ENCODE data around the gene SAV1.
"Not testable (repeated sequence)": the region's sequence is repeated elsewhere in the genome, so short reads cannot be mapped to it uniquely, and the experiment has no call there.

The SAV1 gene

DNA sequence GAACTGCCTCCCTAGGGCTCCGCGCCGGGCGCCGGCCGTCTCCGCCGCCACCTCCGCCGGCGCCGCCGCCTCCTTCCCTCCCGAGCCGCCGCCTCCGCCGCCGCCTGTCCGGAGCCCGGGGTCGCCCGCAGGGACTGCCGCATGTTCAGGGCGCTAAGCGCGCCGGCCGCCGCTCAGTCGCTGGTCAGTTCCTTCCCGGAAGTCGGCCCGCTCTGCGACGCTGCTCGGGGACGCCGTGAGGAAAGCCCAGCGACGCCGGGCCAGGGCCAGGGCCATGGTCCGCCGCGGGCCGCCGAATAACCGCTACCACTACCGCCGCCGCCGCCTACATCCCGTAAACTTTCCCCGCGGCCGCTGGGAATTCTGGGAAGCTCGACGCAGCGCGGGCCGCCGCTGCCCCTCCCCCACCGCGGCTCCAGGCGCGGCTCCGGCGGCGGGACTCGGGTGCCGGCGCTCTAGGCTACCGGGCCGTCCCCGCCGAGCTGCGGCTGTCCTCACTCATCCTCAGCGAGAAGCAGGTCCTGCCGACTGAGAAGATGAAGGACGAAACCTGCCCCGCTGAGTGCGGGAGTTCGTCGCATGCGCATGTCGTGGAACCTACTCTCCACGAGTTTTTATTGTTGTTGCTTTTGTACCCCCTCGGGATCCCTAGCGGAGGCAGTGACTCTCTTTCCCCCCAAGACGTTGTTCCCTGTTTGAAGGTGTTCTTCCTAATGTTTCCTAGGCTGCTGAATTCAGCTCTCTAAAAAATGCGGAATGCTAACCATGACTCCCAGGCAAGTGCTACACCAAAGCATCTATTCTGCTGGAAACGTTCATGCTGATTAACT is at the start of gene SAV1:
Gene SAV1 (minus strand): TSS at position 311 of the 830 bp plus-strand sequence. CDS start 339 bp downstream, outside the sequence.
- DNase-seq (ENCODE audit: low read depth): peak; percentile 74
- peak within 1 kb of the TSS; percentile 88 for H3K4me3 ChIP-seq (ENCODE audit: low read depth, low read length)

DNA sequence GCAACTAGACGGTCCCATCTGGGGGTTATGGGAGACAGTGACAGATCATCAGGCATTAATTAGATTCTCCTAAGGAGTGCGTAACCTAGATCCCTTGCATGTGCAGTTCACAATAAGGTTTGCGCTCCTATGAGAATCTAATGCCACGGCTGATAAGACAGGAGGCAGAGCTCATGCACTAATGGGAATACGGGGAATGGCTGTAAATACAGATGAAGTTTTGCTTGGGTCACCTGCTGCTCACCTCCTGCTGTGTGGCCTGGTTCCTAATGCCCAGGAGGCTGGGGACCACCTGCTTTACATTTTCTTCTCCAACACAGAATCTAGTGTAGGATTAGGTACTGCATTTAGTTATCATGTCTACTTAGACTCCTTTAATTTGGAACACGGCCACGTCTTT is 49.7 kb upstream of the SAV1 start:
- no peak overlapping the region for H3K4me3 ChIP-seq (ENCODE audit: low read depth, low read length)
- DNase-seq (ENCODE audit: low read depth): no peak

DNA sequence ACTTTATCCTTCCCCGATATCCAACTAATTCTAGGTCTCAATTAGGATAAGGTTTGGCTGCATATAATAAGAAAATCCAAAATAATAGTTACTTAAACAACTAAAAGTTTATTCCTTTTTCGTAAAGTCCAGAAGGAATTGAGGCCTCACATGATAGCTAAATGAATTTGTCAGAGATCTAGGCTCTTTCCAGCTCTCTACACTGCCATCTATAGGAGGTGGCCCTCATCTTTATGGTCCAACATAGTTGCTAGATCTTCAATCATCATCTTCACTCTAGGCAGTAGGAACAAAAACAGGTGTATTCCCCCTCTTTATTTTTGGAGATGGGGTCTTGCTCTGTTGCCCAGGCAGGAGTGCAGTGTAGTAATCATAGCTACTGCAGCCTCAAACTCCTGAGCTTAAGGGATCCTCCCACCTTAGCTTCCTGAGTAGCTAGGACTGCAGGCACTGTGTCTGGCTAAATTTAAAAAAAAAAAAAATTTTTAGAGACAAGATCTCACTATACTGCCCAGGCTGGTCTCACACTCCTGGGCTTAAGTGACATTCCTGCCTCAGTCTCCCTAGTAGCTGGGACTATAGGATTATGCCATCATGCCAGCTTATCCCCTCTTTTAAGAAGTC is 46.5 kb upstream of the SAV1 start:
- peak; percentile 8 for DNase-seq (ENCODE audit: low read depth)
- no peak overlapping the region for H3K4me3 ChIP-seq (ENCODE audit: low read depth, low read length)

DNA sequence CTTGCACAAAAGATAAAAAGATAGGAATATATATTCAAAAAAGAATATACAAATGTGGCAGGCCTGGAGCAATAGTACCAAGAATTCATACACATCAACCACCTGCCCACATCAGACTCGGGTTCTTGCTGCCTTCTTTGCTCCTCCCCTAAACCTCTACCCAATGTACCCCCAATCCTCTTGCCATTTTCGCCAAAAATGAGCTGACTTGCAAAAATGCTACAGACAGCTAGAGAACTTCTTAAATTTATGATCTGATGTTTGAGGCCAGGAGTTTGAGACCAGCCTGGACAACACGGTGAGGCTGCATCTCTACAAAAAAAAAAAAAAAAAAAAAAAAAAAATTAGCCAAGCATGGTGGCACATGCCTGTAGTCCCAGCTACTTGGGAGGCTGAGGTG is 42.9 kb upstream of the SAV1 start:
- DNase-seq (ENCODE audit: low read depth): no peak
- H3K4me3 ChIP-seq (ENCODE audit: low read depth, low read length): no peak overlapping the region

DNA sequence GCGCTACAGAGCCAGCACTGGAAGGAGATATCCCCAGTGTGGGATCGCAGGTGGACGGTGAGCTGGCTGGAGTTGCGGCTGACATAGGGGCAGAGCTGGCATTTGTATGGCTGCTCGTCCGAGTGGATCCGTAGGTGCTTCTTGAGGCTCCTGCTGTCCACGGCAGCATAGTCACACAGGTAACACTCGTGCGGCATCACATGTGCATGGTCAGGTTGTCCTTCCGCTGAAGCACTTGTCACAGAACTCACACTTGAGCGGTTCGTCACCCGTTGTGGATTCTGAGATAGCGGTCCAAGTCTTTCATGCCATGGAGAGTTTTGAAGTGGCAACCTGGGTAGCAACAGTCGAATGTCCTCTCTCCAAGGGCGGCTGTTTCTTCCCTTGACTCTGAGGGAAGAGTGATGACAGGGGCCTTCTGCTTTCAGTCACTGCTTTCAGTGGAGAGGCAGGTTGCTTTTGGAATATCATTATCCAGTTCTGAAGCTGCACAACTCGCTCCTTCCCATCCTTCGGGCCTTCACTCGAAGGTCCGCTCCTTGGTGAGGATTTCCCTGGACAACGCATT is 37.0 kb upstream of the SAV1 start:
- no peak for DNase-seq (ENCODE audit: low read depth)
- H3K4me3 ChIP-seq (ENCODE audit: low read depth, low read length): no peak overlapping the region

DNA sequence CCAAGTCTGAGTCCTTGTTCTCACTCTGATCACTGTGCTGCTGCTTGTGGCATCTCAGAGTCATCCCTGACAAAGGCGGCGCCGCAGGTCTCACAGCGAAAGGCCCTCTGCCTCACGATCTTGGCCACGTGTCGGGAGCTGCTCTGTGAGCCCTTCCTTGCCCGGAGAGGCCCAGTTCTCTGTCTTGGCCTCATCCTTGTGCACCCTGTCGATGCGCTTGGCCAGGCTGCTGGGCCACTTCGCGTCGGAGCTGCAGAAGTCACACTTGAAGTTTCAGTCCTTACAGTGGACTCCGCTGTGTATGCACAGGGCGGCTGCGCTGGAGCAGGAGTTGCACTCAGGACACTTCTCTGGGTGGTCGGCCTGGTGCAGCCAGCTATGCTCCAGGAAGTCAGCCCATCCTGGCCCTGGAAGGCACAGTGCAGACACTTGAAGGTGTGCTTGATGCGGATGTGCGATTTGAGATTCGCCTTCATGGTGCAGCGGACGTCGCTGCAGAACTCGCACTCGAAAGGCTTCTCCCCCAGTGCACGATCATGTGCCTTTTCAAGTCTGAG is 36.4 kb upstream of the SAV1 start:
- no peak overlapping the region for H3K4me3 ChIP-seq (ENCODE audit: low read depth, low read length)
- no peak for DNase-seq (ENCODE audit: low read depth)

DNA sequence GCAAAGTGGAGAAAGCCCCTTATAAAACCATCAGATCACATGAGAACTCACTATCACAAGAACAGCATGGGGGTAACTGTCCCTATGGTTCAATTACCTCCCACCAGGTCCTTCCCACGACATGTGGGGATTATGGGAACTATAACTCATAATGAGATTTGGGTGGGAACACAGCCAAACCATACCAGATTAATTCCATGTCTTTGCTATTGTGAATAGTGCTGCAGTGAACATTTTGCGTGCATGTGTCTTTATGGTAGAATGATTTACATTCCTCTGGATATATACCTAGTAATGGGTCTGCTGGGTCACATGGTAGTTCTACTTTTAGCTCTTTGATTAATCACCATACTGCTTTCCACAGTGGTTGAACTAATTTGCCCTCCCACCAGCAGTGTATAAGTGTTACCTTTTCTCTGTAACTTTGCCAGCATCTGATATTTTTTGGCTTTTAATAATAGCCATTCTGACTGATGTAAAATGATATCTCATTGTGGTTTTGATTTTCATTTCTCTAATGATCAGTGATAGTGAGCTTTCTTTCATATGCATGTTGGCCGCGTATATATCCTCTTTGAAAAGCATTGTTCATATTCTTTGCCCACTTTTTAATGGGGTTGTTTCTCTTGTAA is 29.7 kb upstream of the SAV1 start:
- no peak overlapping the region for H3K4me3 ChIP-seq (ENCODE audit: low read depth, low read length)
- no peak for DNase-seq (ENCODE audit: low read depth)

DNA sequence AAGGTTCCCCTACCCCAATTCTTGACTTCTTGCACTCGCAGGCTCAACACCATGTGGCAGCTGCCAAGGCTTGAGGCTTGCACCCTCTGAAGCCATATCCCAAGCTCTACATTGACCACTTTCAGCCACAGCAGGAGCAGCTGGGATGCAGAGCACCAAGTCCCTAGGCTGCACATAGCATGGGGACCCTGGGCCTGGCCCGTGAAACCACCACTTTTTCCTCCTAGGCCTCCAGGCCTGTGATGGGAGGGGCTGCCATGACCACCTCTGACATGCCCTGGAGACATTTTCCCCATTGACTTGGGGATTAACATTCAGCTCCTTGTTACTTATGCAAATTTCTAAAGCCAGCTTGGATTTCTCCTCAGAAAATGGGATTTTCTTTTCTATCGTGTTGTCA is 26.2 kb upstream of the SAV1 start:
- DNase-seq (ENCODE audit: low read depth); H3K4me3 ChIP-seq (ENCODE audit: low read depth, low read length): not testable (repeated sequence)

DNA sequence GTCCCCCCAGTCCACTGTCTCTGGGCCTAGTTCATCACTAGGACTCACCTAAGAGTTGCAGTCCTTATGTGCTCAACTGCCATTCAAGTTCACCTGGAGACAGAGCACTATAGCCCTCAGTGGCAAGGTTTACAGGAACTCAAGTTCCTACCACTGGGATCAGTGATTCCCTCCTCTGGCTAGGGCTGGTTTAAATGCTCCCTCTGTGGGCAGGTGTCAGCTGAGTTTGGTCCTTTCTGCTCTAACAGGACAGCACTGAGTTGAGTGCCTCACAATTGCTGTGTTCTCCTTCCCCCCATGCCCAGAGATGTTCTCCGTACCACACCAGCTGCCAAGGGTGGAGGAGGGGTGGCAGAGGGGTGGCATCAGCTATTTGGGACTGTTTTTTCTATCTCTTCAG is 20.8 kb upstream of the SAV1 start:
- DNase-seq (ENCODE audit: low read depth): no peak
- no peak overlapping the region for H3K4me3 ChIP-seq (ENCODE audit: low read depth, low read length)

DNA sequence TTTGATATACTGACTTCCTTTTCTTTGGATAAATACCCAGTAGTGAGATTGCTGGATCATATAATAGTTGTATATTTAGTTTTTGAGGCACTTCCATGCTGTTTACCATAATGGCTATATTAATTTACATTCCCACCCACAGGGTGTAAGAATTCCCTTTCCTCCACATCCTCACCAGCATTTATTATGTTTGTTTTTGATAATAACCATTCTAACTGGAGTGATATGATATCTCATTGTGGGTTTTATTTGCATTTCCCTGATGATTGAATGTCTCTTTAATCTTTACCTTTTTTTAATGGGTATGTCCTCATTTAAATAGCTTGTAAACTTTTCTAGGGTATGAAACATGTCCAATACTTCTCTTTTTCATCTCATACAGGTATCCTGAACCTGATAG is 11.6 kb upstream of the SAV1 start:
- DNase-seq (ENCODE audit: low read depth): no peak
- H3K4me3 ChIP-seq (ENCODE audit: low read depth, low read length): no peak overlapping the region

DNA sequence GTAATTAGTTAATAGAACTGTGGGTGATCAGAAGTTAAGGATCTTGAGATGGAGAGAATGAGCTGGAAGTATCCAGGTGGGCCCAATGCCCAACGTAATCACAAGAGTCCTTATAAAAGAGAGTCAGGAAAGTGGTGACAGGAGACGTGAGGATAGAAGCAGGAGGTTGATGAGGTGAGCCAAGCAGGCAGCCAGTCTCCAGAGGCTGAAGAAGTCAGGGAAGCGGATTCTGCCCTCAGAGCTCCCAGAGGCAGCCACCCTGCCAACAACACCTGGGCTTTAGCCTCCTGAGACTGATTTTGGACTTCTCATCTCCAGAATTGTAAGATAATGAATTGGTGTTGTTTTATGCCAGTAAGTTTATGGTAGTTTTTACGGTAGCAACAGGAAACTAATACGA is 10.1 kb upstream of the SAV1 start:
- no peak overlapping the region for H3K4me3 ChIP-seq (ENCODE audit: low read depth, low read length)

DNA sequence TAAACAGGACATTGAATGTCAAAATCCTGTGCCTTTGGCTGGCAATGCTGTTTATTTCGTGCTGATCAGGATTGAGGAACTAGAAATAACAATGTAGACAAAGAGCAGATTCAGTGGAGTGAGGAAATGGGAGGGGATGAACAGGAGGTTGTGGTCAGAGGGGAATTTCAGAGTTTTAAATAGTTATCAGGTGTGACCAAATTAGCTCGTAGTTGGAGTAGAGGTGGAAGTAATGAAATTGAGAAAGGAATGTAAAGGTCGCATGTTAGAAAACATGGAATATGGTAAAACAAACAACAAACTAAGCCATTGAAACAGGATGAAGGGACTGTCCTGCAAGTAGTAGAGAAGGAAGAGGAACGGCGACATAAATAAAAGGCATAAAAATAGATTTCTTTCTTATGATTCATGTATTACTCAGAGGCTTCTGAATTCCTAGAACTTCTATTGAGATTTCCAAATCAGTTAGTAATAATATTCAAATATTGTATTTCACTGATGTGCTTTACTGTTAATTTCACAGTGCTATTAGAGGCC is 9.5 kb upstream of the SAV1 start:
- no peak for DNase-seq (ENCODE audit: low read depth)
- no peak overlapping the region for H3K4me3 ChIP-seq (ENCODE audit: low read depth, low read length)

More for the DNA sequence above, 10.1 kb upstream of the SAV1 start:
- no peak for DNase-seq (ENCODE audit: low read depth)

DNA sequence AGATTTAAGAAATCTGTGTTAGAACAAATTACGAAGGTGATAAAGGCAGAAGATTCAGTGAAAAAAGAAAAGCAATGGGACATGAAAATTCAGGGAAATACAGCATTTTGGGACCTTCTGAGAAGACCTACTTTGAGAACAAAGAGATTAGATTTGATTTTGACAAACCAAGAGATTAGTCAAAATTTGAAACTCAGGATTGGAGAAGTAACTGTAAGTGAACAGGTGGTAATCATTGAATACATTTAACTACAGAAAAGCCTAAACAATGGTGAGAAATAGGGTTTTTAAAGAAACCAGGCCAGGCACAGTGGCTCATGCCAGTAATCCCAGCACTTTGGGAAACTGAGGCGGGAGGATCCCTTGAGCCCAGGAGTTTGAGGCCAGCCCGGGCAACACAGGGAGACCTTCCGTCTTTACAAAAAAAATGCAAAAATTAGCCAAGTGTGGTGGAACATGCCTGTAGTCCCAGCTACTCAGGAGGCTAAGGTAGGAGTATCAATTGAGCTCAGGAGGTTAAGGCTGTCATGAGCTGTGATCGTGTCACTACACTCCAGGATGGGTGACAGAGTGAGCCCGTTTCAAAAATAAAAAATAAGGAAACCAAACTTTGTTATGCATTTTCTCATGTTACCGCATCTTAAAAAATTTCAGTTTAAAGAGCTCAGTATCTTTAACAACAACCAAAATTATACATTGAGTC is 8.9 kb upstream of the SAV1 start:
- no peak overlapping the region for H3K4me3 ChIP-seq (ENCODE audit: low read depth, low read length)
- no peak for DNase-seq (ENCODE audit: low read depth)

DNA sequence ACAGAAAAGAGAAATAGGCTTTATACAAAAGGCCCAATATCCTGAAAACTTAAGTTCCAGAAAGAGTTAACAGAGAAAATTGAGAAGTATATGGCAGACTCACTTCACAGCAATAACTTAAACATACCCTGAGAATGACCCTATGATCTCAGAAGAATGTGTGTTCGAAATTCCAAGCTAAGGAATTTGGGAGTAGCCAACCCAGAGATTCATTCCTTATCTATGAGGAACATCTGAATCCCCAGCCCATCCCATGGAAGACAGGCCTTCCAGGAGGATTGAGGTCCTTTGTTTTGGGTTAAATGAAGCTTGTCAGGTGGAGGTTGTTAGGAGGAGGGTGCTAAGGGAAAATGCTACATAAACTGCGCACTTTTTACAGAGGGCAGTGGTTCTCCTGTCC is 7.5 kb upstream of the SAV1 start:
- DNase-seq (ENCODE audit: low read depth): no peak
- H3K4me3 ChIP-seq (ENCODE audit: low read depth, low read length): no peak overlapping the region

DNA sequence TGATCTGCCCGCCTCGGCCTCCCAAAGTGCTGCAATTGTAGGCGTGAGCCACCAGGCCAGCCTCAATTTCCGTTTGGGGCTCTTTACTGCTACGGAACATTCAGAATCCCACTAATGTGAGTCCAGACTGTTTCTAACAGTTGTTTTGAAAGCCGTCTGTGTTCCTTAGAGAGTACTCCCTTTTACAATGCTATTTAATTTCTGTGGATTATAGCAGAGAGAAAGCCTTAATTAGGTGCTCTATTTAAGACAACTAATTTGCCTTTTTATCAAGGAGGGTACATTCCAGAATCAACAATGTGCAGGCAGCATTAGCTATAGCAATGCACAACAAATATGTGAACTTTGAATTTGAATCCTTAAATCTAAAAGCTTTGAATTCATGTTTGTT is 2.8 kb upstream of the SAV1 start:
- H3K4me3 ChIP-seq (ENCODE audit: low read depth, low read length): no peak overlapping the region
- no peak for DNase-seq (ENCODE audit: low read depth)

DNA sequence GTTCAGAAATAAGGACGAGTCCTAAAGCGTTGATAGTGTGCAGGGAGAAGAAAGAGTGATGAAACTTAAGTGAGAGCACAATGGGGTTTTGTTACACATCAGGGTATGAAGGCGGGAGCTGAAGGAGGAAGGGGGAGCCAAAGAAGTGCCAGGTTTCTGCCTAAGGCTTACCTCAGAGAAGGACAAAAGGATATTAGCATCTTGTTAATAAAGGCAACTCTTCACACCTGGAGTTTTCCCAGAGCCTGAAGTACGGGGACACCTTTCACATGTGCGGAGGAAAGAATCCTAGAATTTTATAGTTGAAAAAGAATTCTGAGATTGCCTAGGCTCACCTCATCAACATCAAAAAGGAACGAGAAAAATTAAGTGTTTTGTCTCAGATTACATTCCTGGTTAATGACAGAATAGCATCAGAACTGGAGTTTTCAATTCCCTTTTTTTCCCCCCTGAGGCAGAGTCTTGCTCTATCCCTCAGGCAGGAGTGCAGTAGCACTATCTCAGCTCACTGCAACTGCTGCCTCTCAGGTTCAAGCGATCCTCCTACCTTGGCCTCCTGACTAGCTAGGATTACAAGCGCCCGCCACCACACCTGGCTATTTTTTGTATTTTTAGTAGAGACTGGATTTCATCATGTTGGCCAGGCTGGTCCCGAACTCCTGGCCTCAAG is 2.2 kb upstream of the SAV1 start:
- no peak overlapping the region for H3K4me3 ChIP-seq (ENCODE audit: low read depth, low read length)
- no peak for DNase-seq (ENCODE audit: low read depth)

DNA sequence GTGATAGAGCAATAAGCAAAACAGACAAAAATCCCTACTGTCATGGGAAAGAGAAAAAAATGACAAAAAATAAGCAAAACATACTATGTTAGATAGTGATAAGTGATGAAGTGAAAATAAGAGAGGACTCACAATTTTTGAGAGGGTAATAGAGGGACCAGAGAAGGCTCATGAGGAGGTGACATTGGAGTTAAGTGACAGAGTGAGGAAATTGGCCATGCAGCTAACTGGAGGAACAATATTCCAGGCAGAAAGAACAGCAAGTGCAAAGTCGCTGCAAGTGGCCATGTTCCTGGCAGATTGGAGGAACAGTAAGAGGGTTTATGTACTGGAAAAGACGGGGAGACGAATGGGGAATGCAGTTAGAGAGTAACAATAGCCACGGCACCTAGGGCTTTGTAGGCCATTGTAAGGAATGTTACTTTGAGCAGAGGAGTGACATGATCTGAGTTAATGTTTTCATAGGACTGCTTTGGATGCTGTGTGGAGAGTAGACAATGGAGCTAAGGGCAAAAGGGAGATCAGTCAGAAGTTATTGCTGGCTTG is 1.4 kb upstream of the SAV1 start:
- no peak overlapping the region for H3K4me3 ChIP-seq (ENCODE audit: low read depth, low read length)
- DNase-seq (ENCODE audit: low read depth): no peak

DNA sequence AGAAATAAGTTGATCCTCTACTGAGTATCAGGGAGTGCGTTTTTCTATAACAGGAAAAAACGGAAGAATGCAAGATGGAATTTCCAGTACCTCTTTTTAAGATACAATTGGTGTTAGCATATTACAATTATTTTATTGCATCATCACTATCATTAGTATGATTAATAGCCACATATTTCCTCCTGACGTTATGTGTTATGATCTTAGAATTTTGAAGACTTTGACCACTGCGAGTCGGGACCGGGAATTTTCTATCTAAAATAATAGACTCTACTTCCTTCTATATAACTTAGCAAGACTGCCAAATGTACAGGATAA is 679 bp upstream of the SAV1 start:
- peak overlapping the region; percentile 88 for H3K4me3 ChIP-seq (ENCODE audit: low read depth, low read length)
- DNase-seq (ENCODE audit: low read depth): no peak

DNA sequence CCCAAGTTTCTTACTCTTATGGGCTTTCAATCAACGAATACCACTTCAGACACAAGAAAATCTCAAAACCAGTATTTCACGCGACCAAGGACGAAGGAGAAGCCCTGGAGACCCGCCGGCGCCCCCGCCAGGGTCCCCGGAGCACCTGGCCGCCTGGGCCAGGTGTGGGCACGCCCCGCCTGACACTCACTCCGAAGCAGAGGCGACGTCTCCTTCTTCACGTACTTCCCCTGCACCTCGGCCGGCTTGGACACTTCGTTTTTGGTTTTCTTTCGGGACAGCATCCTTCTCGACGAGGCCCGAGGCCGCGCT is 466 bp downstream of the SAV1 start:
- no peak for DNase-seq (ENCODE audit: low read depth)
- H3K4me3 ChIP-seq (ENCODE audit: low read depth, low read length): peak overlapping the region; percentile 88

Data from skeletal muscle cell (primary cell).